Dermis microvascular lymphatic vessel endothelial cell (primary cell): Measurements from ENCODE around the gene LRRC8C. TPM values are rescaled to one million over a fixed set of nuclear protein-coding genes. Genes with fewer than 3 reads are reported as not detected.

ENCODE experiments used
- DNase-seq, 2 donors: peaks; one replicate each; pipeline versions ENCODE4 v3.0.0 to v3.0.0-alpha.2; 2010; ENCODE audit warnings: low read depth in 2 of 2
- total RNA-seq: library from RNA; depleted of rRNA; stranded (reverse); fragments of >200 nt; gene quantifications from 2 replicates; pipeline ENCODE4 v1.2.1, GENCODE V29; 2014

The LRRC8C gene
- total RNA-seq, 1 donor from 2014 or later = 13.7 TPM

DNA sequence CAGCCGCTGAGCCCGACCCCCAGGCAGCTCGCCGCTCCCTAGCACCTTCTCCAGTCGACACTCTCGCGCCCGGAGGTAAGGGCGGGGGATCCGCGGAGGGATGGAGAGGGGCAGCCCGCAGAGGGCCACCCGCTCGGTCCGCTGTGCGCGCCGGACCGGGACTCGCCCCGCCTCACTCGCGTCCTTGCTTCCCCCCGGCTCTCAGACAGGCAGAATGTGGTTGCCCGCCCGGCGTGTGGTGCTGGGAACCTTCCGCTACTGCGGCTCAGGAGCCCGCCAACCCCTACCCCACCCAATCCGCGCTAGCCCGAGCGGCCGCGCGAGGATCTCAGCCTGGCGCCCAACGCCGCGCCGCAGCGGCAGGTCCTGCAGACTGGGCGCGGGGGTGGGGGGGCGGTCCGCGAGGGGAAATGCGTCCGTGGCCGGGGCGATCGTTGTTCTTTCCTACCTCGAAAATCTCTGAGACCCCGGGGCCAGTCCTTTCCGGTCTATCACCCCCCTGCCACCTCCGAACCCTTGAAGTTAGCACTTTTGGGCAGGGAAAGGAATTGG, 404 bp downstream of the LRRC8C start:
- DNase-seq = peak; percentile 11 to 50

DNA sequence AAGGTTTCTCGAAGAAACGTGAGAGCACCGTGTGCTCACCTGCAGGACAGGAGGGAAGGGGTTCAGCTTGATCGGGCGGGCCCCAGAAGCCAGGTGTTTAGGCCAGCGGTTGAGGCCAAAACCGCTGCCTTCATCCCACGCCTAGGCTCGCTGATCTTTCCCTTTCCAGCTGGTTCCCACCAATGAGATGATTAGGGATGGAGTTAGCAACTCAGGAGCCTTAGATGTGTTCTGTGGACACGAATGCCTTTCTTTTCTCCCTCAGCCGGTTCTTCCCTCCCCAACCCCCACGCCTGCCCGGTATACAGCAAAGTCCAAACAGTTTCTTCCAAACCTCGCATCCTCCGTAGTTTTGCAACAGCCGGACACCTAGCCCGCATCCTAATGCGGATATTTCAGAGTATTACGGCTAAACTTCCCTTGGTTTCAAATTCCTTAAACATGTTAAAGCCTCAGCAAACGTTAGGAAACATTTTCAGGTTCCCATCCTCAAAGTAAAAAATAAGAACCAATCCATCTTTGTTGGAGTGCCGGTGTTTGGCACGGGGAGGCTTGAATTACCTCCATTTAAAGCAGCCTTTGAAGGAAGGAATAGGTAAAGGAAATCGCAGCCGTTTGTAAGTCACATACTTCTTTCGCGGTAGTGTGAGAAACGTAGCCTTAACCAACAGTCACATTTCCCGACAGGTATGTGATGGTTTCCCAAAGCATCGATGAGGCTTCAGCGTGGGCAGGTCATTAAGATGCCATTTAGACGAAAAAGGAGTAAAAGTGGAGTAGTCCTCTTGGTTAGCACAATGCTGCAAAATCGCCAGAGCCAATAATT, 1.1 kb downstream of the LRRC8C start:
- DNase-seq = peak in 1 of 2 donors; percentile 48

DNA sequence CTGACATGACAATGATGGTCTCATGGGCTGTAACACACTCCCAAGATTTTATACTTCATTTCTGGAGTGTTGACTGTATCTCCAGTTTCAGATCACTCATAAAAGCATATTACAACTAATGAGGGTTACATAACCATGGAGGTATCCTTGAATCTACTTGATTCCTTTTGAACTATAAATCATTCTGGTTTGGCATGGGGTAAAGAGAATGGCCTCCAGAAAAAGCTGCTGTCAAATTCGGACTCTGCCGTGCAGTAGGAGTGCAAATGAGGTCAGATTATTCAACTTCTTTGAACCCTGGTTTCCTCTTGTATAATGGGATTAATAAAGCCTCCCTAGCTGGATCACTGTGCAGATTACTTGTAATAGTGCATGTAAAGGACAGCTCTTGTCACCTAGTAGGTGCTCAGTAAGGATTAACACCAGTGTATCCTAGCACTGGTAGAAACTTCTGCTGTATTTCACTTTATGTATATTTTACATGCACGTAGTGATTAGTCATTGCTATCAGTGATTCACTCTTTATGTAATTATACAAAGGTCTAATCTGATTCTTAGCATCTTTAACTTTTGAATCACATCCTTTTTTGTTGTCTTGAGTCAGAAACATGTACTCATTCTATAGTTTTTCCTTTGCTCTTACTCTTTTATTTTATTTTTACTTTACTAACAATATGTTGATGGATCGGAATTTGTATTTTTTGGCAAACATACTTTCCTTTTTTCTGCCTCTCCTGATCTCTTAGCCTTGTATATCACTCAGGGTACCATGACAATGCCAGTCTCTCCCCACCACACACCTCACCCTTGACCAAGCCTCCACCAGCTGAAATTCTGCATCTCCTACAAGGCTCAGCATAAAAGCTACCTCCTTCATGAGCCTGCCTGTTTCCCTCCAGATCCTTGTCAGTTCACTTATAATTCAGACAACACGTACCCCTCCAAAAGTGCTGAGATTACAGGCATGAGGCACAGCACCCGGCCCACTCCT, 3.2 kb downstream of the LRRC8C start:
- DNase-seq = peak in 1 of 2 donors; percentile 88

DNA sequence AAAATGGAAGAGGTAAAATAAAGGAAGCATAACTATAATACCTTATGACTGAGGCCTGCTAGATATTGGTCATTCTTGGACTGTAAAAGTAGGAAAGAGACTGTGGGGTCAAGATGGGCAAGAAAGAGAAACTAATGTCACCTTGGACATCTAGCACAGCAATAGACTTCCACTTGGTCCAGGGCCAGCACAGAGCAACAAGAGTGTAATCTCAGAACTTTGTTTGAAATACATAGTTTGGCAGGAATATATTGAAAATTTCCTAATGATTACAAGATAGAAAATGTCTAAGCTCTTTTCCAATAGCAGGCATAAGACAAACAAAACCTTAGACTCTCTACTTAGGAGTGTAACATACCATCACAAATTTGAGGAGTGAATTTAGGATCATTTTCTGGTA, 4.6 kb downstream of the LRRC8C start:
- no peak for DNase-seq

DNA sequence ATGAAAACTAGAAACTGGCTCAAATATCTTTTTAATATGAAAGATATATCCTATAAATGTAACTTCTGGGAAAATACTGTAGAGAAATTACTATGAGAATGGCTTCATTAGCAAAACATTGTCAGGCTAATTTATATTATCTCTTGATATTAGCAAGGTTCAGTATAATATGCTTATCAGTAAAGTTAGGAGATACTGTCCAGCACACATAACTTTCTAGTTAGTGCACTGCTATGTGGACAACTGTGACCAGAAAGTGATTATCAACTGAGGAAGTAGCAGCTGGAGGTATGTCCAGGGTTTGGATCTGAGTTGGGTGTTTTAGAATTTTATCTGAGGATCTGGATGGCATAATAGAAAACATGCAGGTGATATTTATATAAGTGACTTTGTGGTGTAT, 7.5 kb downstream of the LRRC8C start:
- DNase-seq = no peak

- no peak for DNase-seq
These were observed 8.9 kb downstream of the LRRC8C start for GRCh38 chr1:89641781-89642180.

DNA sequence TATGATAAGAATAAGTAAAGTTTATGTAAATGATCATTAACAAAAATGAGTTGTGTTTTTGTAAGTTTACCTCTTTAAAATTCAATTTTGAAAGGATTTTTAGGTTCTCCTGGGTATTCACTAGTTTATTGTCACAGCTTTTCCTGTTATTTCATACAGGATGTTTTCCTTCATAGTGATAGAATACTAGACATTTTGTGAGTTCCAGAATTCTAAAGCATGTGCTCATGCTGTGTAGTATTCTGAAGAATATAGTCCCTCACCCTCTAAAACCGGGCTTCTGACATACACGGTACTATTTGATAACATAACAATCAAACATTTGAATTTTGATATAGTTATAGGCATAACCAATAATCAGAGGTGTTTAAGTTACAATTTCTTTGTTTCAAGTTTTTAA, 10.7 kb downstream of the LRRC8C start:
- peak; percentile 56 to 75 for DNase-seq

- peak in 1 of 2 donors; percentile 59 for DNase-seq
These were observed 11.3 kb downstream of the LRRC8C start for GRCh38 chr1:89644119-89644814.

DNA sequence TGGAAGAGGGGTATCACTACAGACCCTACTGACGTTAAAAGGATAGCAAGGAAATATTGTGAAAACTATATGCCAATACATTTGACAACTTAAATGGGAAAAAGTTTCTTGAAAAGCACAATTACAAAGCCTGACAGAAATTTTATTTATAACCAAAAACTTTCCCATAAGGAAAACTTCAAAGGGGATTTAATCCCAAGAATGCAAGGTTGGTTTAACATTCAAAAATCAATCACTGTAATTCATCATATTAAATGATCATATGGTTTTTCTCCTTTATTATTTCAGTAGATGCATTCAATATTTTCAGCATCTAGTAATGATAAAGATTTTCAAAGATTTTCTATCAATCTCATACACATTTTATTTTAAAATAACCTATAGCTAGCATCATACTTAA, 13.3 kb downstream of the LRRC8C start:
- no peak for DNase-seq

DNA sequence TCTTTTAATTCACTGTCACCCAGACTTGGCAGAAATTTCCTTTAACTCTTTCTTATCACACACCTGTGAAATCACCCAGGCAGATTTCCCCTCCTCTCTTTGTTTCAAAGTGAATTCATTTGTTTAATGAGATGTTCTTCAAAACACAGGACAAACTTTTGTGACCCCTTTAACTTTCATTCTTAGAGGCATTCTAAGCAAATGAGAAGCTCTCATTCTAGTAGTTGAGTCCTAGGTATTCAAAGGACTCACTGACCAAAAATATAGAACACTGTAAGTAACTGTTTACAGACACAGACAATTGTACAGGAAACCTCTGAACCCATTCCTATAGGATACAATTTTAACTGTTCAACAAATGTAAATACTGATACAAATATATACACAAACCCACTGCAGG, 16.9 kb downstream of the LRRC8C start:
- DNase-seq = no peak

DNA sequence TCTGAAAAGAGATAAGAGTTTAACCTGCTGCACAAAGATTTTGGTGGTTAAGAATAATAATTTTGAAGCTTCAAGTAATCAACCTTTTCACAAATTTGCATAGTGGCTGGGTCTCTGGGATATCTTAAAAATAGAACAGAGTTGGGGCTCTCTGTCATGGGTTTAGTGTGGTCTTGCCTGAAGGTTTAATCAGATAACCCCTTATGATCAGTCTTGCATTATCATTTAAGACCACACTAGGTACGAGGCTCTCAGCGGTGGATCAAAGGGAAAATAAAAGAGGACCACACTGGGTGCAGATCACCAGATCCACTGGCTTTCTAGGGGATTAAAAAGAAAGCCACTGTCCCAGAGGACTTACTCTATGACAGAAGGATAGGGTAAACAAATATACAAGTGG, 19.5 kb downstream of the LRRC8C start:
- no peak for DNase-seq

DNA sequence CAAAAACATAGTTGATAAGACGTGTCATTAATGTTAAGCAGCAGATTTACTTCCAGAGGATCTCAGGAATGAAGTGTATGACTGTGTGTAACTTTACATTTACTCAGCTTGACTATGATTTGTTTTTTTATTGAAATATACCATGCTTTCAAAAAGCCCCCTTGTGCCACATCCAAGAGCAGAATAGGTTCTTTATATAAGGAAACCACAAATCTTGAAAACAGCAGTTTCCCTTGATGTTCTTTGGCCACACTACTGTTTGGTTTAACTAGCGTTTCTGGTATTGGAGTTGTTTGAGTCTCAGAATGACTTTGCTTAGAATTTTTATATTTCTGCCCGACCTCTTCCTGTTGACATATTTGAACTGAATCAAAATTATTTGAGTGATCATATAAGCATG, 25.0 kb downstream of the LRRC8C start:
- DNase-seq = no peak

- peak in 1 of 2 donors; percentile 64 for DNase-seq
These were observed 26.6 kb downstream of the LRRC8C start for GRCh38 chr1:89659322-89660081.

- DNase-seq = peak in 1 of 2 donors; percentile 45
These were observed 27.5 kb downstream of the LRRC8C start for GRCh38 chr1:89660224-89661061.

DNA sequence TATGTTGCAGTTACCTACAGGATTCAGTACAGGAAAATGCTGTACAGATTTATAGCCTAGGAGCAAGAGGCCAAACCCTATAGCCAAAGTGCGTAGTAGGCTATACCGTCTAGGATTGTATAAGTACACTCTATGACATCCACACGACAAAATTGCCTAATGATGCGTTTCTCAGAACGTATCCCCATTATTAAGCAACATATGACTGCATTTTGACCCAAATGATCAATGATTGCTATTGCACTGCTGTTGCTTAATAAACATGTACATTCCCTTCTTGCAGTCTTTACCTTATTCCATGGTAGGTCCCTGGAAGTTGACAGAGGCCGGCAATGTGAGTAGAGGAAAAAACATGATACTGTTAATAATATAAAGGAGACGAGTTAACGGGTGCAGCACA, 33.0 kb downstream of the LRRC8C start:
- DNase-seq = no peak

DNA sequence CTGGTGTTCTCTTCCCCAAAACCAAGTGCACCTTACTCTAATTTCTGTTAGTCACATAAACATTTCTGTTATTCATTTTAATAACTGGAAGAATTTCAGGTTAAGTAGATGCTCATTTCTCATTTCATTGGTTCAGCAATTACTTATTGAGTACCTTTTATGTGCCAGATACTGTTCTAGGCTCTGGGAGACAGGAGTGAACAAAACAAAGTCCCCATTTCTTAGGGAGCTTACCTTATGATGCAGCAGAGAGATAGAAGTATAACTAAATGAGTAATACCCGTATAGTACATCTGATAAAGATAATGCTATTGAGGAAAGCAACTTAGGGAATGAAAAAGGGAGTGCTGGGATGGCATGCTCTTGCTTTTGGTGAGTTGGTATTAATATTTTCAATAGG, 33.7 kb downstream of the LRRC8C start:
- DNase-seq = no peak

GRCh38 chr1:89667691-89668090, 34.8 kb downstream of the LRRC8C start:
- DNase-seq = peak in 1 of 2 donors; percentile 82

DNA sequence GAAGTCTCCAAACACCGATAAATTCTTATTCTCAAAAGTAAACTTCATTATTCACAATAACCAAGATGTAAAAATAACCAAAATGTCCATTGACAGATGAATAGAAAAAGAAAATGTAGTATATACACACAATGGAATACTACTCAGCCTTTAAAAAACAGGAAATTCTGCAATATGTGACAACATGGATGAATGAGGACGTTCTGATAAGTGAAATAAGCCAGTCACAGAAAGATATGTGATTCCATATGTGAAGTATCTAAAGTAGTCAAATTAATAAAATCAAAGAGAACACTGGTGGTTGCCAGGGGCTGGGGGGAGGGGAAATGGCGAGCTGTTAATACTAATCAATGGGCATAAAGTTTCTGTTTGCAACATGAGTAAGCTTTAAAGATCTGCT, 36.0 kb downstream of the LRRC8C start:
- no peak for DNase-seq

- no peak for DNase-seq
These were observed 36.5 kb downstream of the LRRC8C start for GRCh38 chr1:89669441-89669840.

GRCh38 chr1:89670163-89670562, 37.2 kb downstream of the LRRC8C start:
- DNase-seq = no peak
